NCI-H2029 (cell line): Measurements from ENCODE around the gene SMNDC1.

Source experiments
- DNase-seq: peaks from one replicate; lab custom pipeline; 2025; lab: John Stamatoyannopoulos, UW

The SMNDC1 gene

DNA sequence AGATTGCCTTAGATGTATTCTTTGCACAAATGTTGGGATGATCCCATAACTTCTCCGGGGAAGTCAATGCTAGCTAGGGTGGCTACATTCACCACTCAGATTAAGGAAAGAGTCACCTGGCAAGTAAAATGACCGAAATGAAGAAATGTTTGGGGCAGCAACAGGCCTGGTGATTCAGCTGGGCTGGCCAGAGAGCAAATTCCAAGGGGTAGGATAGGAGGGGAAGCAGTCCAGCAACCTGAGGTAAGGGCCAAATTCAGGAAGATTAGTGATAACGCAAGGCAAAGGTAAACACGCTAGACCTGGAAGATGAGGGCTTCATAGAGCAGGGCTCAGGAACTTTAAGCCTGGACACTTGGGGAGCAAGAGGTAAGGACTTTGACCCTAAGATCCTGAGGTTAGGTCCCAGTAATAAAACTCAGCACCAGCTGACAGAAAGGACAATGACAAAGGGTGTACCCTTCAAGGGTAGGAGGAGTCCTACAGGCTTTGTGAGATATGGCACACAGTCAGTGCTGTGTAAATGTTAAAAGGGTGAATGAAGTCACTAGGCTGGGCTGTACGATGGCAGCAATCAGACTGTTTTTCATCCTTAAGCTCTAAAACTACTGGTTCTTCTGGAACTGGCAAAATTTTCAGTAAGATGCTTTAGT, 22.7 kb upstream of the SMNDC1 start:
- no peak for DNase-seq

DNA sequence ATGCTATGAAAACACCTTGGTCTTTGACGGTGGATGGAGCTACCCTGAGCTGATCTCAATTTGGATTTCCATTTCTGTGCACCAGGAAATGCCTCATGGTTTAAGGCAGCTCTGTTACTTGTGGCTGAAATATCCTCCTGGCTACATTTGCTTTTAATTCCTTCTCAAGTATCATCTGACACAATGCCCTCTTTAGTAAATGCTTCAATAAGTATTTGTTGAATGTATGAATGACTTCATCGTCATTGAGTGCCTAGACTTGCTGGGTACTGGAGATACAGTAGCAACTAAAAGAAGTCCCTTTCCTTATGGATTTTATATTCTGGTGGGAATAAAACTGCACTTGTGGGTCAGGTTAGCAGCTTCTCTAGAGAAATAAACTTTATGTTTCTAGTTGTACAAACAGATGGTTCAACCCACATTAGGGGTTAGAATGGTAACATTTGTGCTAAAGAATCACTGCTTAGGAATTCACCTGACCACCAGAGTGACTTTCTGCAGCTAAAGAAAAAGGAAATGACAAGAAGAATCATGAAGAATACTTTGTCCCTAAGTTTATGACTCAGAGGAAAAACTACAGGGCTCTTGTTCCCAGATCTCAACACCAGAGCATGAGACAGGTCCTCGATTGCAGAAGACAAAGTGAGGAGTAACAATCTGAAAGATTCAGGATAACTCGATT, 21.8 kb upstream of the SMNDC1 start:
- DNase-seq, result no peak

DNA sequence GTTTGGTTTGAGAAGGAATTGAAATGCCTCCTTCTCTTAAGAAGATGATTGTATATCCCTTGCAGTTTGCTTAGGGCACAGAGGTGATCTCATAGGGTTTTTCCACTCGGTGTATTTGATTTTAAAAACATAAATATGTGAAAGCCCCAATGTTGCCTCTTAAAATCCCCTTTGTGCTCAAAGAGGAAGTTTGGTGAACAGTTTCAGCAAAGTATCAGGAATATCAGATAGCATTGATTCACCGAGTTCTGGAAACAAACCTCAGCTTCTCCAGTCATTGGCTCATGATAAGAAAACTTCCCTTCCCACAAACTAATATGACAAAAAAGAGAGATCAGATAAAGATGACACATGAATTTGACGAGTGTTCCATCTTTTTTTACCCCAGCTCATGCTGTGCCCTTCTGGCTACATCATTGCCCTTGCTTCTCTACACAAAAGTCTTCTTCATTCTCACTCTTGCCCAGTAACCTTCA, 20.1 kb upstream of the SMNDC1 start:
- no peak for DNase-seq

DNA sequence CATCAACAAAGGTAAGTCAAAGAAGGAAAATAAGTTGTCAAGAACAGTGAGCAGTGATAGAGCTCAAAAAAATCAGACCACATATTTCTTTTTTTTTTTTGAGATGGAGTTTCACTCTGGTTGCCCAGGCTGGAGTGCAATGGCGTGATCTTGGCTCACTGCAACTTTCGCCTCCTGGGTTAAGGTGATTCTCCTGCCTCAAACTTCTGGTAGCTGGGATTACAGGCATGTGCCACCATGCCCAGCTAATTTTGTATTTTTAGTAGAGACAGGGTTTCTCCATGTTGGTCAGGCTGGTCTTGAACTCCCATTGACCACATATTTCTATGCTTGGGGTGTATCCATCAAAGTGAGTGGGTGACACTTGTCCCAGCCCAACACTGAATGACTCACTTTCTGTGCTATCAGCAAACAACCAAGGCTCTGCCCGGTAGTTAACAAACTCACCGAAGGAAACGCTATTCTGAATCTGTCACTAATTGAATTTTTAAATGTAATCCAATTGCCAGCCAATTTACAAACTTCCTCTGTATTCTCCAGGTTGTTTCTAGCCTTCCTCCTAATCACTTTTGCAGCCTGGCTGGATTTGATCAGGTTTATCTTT, 19.6 kb upstream of the SMNDC1 start:
- DNase-seq, result no peak

DNA sequence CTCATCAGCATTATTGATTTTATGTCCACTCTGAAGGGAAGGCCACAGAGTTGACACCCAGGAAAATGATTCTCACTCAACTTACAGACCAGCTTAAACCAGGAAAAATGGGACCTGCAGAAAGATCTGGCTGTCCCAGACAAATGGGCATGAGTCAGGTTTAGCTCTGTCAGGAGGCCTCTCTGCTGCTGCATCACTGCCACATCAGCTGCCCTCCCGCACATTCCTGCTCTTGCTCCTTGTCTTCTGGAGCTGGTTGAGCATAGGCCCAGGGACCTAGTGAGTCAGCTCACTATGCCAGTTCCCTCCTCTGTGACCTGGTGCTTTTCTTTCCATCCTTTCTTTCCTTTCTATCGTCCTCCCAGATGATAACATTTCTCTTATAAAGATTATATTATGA, 18.8 kb upstream of the SMNDC1 start:
- no peak for DNase-seq

DNA sequence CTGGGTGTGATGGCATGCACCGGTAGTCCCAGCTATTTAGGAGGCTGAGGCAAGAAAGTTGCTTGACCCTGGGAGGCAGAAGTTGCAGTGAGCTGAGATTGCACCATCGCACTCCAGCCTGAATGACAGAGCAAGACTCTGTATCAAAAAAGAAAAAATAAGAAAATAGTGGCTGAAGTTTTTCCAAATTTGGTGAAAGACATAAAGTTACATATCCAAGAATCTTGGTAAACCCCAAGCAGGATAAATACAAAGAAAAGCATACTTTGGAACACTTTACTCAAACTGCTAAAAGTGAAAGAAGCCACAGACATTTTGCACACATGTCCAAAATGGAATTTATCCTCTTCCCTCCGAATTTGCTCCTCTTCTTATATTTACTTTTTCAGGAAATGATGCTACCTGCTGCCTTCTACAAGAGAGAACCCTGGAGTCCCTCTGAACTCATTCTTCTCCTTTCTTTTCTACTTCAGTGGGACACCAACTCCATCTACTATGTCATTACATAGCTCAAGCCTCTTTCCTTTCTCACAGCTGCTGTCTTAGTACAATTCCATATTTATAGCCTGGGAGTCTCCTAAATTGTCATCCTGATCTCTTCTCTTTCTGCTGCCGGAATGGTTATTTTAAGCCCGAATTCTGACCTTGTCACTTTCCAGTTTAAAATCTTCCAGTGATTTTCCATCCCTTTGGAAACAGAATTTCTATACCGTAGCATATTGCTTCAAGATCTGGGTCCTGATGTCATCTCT, 17.3 kb upstream of the SMNDC1 start:
- DNase-seq, result no peak

DNA sequence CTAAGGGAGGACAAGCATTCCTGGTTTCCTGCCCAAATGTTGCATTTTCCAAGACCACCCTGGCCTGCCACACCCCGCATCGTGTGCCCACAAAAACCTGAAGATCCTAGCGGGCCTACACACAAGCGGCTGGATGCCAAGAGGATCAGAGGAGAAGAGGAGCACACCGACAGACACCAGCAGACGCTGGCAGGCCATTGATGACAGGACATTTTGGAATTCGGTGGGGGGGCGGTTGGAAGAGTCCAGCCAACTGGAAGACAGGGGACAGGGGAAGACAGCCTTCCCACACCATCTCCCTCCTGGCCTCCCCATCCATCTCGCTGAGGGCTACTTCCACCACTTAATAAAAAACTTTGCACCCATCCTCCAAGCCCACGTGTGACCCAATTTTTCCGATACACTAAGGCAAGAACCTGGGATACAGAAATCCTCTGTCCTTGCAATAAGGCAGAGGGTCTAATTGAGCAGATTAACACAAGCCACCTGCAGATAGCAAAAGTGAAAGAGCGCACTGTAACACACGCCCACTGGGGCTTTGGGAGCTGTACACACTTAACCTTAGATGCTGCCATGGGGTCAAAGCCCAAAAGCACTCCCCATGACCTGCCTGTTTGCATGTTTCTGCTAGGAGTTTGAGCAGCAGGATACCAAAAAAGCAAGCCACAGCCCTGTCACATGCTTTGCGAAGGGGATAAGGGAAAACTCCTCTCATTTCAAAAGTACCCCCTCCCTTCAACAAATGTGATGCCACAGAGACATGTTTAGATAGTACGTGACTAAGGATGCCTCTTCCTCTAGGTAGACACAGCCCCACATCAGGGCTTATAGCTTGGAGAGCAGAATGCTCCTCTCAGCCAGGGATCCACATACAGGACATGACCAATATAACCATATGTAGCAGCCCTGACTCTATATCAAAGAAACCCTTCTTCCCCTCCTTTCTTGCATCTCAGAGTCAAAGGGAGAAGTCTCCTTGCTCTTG, 13.4 kb upstream of the SMNDC1 start:
- no peak for DNase-seq

DNA sequence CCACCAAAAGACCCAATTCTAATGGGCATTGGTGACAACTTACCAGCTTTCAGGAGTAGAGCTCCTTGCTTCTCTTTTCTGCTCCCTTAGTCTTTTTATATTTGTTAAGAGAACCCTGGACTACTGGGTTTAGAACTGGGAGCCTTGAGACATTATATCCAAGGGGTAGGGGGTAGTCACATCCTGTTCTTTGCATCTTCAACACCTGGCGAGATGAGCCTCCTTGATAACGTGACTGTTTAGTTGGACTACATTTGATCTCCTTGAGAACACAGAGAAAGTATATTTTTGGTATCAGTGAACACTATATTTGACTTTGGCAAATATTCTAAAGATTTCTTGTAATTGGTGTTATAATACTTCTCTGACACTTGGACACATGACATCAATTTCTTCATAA, 9.0 kb upstream of the SMNDC1 start:
- DNase-seq, result no peak

DNA sequence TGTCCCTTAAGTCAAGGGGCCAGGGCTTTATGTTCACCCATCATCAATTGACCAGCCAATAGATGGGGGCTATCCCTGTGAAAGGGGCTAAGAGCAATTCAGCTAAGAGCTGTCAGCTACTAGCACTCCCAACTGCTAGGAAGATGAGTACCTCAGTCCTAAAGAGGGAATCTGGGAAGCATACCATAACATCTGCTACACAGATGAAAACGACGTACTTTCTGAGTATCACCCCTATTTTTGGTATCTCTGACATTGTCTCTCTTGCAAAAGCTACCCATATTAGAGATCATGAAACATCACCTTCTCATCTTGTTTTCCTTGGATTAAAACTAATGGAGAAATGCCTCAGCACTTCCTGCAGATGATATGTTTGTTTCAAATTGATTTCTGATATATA, 7.5 kb upstream of the SMNDC1 start:
- DNase-seq, result no peak

DNA sequence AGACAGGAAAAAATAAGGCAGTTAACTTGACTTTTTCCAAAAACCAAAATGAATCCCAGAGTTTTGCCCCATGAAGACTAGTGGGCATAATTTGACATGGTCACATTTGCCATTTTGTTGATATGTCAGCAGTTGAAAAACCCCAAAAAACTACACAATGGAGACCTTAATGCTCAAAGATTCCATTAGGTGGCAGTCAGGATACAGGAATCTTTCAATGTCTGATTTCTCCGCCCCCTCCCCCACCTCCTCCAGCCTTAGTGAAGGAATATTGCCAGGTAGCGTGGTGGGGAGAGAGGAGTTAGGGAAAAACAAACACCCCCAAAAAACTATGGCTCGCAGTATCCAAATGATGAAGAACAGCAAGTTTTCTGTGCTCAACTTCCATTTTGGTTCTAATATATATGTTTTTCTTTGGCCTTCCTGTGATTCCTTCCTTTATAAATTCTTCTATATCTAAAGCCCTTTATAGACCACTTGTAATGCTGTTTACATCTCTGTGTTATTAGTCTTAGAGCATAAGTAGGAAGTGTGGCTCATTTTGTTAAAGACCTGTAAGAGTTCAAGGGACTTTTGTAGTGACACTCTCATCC, 6.7 kb upstream of the SMNDC1 start:
- peak; percentile 18 for DNase-seq

DNA sequence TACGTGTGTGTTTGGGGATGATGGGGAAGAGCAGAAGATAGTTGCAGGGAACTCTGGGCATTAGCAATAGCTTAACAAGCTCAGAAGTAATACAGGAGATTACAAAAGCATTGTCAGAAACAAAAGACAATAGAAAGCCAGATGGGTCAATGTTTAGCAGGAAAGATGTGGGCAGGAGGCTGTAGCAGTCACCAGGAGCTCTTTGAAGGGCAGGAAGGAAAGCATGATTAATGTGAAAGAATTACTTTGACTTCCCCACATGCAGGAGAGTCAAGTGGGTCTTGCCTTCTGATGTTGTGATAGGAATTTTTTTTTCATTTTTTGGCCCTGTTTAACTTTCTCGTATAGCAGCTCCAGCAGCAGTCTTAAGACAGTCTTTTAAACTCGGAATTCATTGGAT, 6.0 kb upstream of the SMNDC1 start:
- DNase-seq, result no peak

DNA sequence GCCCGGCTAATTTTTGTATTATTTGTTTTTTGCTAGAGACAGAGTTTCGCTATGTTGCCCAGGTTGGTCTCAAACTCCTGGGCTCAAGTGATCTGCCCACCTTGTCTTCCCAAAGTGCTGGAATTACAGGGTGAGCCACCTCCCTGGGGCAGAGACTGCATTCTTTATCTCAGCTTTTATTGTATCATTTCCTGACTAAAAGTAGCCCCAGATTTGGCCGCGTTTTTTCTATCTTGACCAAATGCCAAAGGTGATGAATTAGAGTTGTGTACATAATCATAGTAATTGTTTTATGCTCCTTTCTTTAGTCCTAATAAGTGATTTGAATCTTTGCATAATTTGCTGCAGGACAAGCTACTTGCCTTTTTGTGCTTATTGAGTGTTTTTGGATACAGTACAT, 3.1 kb upstream of the SMNDC1 start:
- DNase-seq, result no peak

DNA sequence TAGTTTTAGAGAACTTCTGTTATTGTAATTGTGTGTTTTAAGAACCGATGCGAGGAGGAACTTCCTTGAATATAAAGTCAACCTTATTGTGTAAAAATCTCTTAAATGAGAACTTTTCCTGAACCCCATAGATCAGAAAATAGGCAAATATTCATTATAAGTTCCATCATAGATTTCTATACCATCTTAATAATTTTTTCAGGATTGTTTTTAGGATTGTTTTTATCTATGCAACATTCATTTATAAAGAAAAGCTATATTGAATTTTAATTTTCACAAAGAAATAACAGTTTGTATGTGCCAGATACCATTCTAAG, 1.7 kb upstream of the SMNDC1 start:
- no peak for DNase-seq

DNA sequence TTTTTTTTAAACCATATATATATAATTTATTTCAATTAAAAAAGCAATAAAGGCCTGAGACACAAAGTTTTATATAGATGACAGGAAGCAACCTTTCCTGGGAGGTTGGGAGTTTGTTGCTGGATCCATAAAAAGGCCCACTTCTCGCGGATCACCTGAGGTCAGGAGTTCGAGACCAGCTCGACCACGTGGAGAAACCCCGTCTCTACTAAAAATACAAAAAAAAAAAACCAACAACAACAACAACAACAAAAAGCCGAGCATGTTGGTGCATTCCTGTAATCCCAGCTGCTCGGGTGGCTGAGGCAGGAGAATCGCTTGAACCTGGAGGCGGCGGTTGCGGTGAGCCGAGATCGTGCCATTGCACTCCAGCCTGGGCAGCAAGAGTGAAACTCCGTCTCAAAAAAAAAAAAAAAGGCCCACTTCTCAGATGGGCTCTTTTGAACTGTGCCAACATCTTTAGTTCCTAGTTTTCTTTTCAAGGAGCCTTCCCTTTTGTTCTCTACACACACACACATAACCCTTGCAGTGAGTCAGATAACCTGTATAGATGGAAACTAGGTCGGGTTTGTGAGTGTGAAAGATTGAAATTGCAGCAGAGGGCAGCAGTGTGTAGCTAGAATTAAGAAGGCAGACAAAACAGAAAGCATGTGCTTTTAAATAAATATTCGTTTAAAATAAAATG, 1.2 kb upstream of the SMNDC1 start:
- peak; percentile 4 for DNase-seq

DNA sequence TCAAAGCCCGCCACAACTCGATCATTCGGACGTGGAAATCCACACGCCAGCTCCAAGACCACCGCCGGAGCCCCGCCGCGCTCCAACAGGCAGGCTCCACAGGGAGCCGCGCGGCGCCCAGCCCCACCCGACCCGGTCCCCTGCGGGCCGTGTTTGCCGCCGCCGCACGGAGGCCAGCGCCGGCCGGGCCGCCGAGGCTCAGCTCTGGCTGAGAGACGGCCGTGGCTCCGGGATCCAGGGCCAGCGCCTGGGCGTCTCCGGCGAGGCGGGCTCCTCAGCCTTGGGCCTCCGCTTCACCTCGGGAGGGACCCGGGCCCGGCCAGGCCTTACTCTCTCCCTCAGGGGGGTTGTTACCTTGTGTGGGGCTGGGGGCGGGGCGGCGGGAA, 333 bp downstream of the SMNDC1 start:
- DNase-seq, result no peak

DNA sequence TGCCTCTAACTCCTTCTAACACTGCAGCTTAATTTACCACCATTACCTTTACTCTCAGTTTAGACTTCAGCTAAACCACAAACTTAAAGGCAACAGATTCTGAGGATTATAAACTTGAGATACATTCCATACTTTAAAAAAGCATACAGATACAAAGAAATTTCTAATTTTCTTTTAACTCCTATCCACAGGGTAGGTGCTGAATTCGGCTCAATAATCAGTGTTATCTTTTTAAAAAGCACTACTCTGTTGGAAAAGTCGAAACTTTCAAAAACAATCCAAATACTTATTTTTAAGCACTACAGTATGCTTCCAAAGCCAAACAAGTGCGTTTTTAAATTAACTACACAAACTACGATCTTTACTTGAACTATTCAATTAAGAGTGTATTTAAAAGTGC, 1.0 kb downstream of the SMNDC1 start:
- DNase-seq, result no peak

DNA sequence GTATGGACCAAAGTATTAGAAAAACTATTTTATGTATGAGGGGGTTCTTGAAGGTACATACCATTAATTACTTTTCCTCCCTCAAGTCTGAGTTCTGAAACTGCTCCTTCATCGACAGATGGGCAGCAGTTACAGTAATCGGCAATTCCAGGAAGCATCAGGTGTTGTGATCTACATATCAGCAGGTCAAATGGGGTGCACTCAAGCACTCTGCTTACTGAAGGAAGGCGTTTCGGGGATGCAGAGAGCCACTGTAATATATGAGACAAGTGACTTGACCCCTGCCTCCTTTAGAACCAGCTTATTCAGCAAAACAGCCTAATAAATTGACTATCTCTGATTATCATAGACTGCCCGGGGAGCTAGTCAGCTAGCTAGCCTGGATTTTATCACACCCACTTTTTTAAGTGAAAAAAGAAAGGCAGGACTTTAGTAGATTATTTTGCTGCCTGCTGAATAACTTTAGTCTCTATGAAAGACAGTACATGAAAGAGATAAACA, 4.2 kb downstream of the SMNDC1 start:
- no peak for DNase-seq

DNA sequence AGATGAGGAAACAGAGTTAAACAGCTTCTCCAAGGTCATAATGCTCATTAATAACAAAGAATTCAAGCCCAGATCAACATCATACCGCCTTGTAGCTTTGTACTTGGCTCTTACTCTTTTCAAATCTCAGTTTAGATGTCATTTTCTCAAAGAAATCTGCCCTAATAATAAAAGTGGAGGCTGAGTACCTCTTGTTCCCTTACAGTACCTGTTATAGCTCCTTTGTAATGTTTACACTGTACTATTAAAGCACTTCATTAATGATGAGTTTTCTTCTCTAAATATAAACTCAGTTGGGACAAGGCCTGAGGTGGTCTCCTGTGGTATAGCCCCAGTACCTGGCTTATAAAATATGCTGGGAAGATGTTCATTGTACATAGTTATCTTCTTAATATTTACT, 7.8 kb downstream of the SMNDC1 start:
- no peak for DNase-seq

DNA sequence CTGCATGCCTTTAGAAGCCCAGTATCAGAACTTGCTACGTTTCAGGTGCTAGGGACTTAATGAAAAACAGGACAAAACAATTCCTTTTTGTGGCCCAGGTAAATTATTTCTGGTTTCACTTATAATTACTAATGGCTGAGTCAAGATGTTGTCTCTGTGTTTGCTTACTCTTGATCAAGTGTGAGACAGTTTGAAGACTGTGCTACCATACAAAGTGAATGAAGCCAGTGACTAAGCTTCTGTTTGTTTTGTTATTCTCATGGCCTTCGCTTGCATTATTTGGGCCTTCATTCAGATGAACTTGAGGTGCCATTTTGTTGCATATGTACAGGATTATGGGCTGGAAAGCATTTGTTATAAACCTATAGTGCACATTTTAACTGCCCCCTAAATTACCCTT, 17.9 kb downstream of the SMNDC1 start:
- no peak for DNase-seq

DNA sequence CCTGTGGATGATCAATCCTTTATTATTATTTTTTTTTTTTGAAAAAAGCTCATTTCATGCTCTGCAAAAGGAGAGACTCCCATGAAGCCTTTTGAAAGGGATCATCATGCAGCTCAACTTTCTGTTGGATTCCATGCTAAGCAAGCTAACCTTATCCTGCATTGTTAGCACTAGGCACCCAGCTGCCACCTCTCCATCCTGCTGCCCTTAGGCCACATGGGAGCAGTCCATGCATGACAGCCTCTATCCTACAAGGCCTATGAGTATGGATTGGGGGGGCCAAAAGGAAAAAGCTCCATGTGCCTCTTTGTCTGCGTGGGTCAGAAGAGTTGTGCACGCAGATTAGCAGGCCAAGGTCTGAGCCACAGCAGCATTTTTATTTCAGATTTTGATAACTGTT, 19.2 kb downstream of the SMNDC1 start:
- DNase-seq, result no peak

DNA sequence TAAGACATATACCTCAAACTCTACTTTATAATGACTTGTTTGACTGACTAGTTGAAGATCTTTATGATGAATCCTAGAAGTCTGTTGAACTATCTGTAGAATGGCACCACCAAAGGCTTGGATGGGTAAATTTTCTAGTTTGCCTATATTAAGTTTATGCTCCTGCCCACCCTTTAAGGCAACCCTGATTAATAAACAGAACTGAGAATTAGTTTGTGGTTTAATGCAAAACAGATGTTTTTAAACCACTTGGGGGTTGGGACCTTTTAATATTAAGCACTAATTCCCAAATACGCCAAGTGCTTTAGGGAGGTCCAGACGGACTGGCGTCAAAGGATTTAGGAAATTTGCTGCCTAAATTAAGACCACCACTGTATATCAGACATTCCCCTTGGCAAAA, 20.5 kb downstream of the SMNDC1 start:
- DNase-seq, result no peak
